HPDE6-E6E7 (cell line): ENCODE data around the gene ZNF668.
"Not testable (repeated sequence)": the region's sequence is repeated elsewhere in the genome, so short reads cannot be mapped to it uniquely, and the experiment has no call there.

Experiments
- DNase-seq: peaks from one replicate; pipeline ENCODE4 v3.0.0; 2011; ENCODE audit warnings: missing footprints; ENCODE audit errors: extremely low spot score

The ZNF668 gene

GRCh38 chr16:31061126-31061812 is 12.8 kb downstream of the ZNF668 start:
- DNase-seq, result no peak

GRCh38 chr16:31055613-31056012 is 18.4 kb downstream of the ZNF668 start:
- no peak for DNase-seq

GRCh38 chr16:31052114-31052513 is 21.9 kb downstream of the ZNF668 start:
- peak; percentile 97 for DNase-seq

- no peak for DNase-seq
These were observed 23.6 kb downstream of the ZNF668 start for GRCh38 chr16:31050280-31051030.

- DNase-seq, result no peak
These were observed 30.1 kb downstream of the ZNF668 start for GRCh38 chr16:31043898-31044481.

- DNase-seq, result no peak
These were observed 30.7 kb downstream of the ZNF668 start for GRCh38 chr16:31043352-31043751.

GRCh38 chr16:31042866-31043265 is 31.2 kb downstream of the ZNF668 start:
- DNase-seq, result no peak

- no peak for DNase-seq
These were observed 35.0 kb downstream of the ZNF668 start for GRCh38 chr16:31038993-31039392.

GRCh38 chr16:31036691-31037090 is 37.3 kb downstream of the ZNF668 start:
- DNase-seq, result no peak

- peak; percentile 98 for DNase-seq
These were observed 40.1 kb downstream of the ZNF668 start for GRCh38 chr16:31033709-31034492.

- DNase-seq, result peak; percentile 90
These were observed 41.0 kb downstream of the ZNF668 start, which contains the start of gene STX4 for GRCh38 chr16:31032736-31033708. Gene STX4 (plus strand): TSS chr16:31033558. CDS start chr16:31033806, 248 bp downstream.

- no peak for DNase-seq
These were observed 42.8 kb downstream of the ZNF668 start for GRCh38 chr16:31031276-31031675.

- DNase-seq, result no peak
These were observed 44.8 kb downstream of the ZNF668 start for GRCh38 chr16:31029272-31029671.

GRCh38 chr16:31025339-31025738 is 48.7 kb downstream of the ZNF668 start:
- DNase-seq, result no peak

- no peak for DNase-seq
These were observed 50.3 kb downstream of the ZNF668 start for GRCh38 chr16:31023627-31024226.

GRCh38 chr16:31023252-31023602 is 50.8 kb downstream of the ZNF668 start:
- DNase-seq, result no peak

GRCh38 chr16:31022544-31023251 is 51.3 kb downstream of the ZNF668 start:
- DNase-seq, result no peak

GRCh38 chr16:31020536-31020935 is 53.5 kb downstream of the ZNF668 start:
- no peak for DNase-seq

GRCh38 chr16:31017756-31018155 is 56.3 kb downstream of the ZNF668 start:
- DNase-seq, result not testable (repeated sequence)

- no peak for DNase-seq
These were observed 58.0 kb downstream of the ZNF668 start for GRCh38 chr16:31016018-31016417.
